Esophagus squamous epithelium (tissue), 4 donors: ENCODE data around the gene FFAR4.

Experiments
- POLR2A ChIP-seq, 4 donors: fragments of 450-650 bp; IDR thresholded peaks; one replicate each; pipeline ENCODE4 v1.6.1; 2017; ENCODE audit warnings: antibody characterized with exemption in 4 of 4, mild to moderate bottlenecking in 4 of 4, moderate library complexity in 3 of 4
- TF ChIP-seq, protein P1 (sequence below), 6 experiments: fragments of 450-650 bp in 4 of 6; fragments of 200-600 bp in 2 of 6; sonication (generic) in 2 of 6; IDR thresholded peaks; one replicate each; pipeline ENCODE4 v1.5.1; 2016 to 2019; ENCODE audit warnings: antibody characterized with exemption in 6 of 6, mild to moderate bottlenecking in 4 of 6, moderate library complexity in 4 of 6

DNA sequence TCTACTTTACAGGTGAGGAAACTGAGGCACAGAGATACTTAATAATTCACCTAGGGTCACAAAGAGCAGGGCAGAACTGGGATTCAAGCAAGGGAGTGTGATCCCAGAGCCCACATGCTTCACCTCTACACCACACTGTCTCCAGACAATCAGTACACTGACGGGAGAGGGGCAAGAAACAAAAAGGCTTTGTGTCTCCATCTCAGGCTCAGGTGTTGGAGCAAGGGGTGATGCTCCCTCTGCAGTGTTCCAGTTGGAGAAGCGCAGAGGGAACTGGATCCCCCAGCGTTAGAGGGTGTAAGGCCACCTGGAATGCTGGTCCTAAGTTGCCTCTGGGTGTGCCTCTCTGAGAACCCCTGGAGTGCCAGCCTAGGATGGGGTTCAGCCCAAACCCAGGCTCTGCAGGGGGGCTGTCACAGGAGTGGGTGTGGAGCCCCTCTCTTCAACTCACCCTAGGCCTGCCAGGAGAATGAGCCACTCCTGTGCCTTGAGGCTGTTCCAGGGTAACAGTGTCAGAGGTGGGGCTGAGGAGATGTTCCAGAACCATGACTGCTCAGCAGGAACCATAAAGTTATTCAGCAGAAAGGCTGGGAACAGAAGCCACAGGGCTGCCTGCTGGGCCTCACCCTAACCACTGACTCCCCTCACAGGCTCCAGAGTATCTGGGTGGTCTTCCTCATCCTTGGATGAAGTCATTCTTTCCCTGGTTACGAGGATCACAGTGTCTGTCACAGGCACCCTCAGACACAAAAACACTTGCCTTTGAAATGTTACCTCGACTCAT lies 29.1 kb downstream of the FFAR4 start:
- TF ChIP-seq, protein P1, sequence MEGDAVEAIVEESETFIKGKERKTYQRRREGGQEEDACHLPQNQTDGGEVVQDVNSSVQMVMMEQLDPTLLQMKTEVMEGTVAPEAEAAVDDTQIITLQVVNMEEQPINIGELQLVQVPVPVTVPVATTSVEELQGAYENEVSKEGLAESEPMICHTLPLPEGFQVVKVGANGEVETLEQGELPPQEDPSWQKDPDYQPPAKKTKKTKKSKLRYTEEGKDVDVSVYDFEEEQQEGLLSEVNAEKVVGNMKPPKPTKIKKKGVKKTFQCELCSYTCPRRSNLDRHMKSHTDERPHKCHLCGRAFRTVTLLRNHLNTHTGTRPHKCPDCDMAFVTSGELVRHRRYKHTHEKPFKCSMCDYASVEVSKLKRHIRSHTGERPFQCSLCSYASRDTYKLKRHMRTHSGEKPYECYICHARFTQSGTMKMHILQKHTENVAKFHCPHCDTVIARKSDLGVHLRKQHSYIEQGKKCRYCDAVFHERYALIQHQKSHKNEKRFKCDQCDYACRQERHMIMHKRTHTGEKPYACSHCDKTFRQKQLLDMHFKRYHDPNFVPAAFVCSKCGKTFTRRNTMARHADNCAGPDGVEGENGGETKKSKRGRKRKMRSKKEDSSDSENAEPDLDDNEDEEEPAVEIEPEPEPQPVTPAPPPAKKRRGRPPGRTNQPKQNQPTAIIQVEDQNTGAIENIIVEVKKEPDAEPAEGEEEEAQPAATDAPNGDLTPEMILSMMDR (IDR thresholded peaks at IDR 0.05), result no peak
- no peak for TF ChIP-seq POLR2A (IDR thresholded peaks at IDR 0.05)
